Measurements from ENCODE around the gene FGF4. TPM values are rescaled to one million over a fixed set of nuclear protein-coding genes. Genes with fewer than 3 reads are reported as not detected.

The FGF4 gene
- total RNA-seq, 2 experiments from 2014 or later = not detected

GRCh38 chr11:69814411-69814810 lies 39.3 kb upstream of the FGF4 start:
- Mint-ChIP-seq H3K36me3 (no peaks in the 10 kb centered on the region), H3K27me3 (peaks cover 20% of the 10 kb centered on the region), H3K4me1 (no peaks in the 10 kb centered on the region), H3K4me3 (no peak overlapping the region), H3K9me3 (ENCODE audit: low read depth) (no peaks in the 10 kb centered on the region), H3K27ac (no peak overlapping the region)
- CTCF ChIA-PET = no interaction called here
- ATAC-seq (no peak), DNase-seq (no peak)

GRCh38 chr11:69813839-69814238 lies 38.7 kb upstream of the FGF4 start:
- DNase-seq = no peak
- Mint-ChIP-seq H3K36me3 (no peaks in the 10 kb centered on the region), H3K27ac (no peak overlapping the region), H3K4me3 (no peak overlapping the region), H3K27me3 (peaks cover 20% of the 10 kb centered on the region), H3K9me3 (ENCODE audit: low read depth) (no peaks in the 10 kb centered on the region), H3K4me1 (no peaks in the 10 kb centered on the region)
- ATAC-seq = no peak
- CTCF ChIA-PET = no interaction called here

- Mint-ChIP-seq H3K4me3 (no peak overlapping the region), H3K9me3 (ENCODE audit: low read depth) (no peaks in the 10 kb centered on the region), H3K4me1 (no peaks in the 10 kb centered on the region), H3K27ac (no peak overlapping the region), H3K36me3 (no peaks in the 10 kb centered on the region), H3K27me3 (peaks cover 20% of the 10 kb centered on the region)
- ATAC-seq (no peak), DNase-seq (no peak)
- CTCF ChIA-PET = no interaction called here
Observed at GRCh38 chr11:69812946-69813345, 37.8 kb upstream of the FGF4 start.

DNA sequence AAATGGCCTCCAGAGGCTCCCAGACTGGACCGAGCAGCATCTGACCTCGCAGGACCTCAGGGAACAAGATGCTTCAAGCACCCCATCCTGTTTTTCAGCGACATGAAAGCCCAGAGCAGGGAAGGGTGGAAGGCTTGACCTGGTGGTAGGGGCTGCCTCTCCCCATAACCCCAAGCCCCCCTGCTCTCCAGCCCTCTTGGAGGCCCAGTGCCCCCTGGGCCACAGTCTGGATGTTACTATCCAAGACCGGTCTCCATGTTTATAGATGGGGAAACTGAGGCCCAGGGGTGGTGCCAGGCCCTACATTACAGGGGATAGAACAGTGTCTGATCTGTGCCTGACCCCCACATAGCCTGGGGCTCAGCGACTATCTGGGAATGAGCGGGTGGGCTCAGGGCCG lies 37.1 kb upstream of the FGF4 start:
- CTCF ChIA-PET = no interaction called here
- H3K9me3 Mint-ChIP-seq (ENCODE audit: low read depth) = no peaks in the 10 kb centered on the region
- H3K27ac Mint-ChIP-seq = no peak overlapping the region
- DNase-seq = no peak
- peaks cover 20% of the 10 kb centered on the region for H3K27me3 Mint-ChIP-seq
- H3K36me3 Mint-ChIP-seq = no peaks in the 10 kb centered on the region
- no peak for ATAC-seq
- H3K4me1 Mint-ChIP-seq = no peaks in the 10 kb centered on the region
- no peak overlapping the region for H3K4me3 Mint-ChIP-seq

- Mint-ChIP-seq H3K27me3 (peaks cover 14% of the 10 kb centered on the region), H3K27ac (no peak overlapping the region), H3K36me3 (no peaks in the 10 kb centered on the region), H3K4me3 (no peak overlapping the region), H3K9me3 (ENCODE audit: low read depth) (no peaks in the 10 kb centered on the region), H3K4me1 (no peaks in the 10 kb centered on the region)
- DNase-seq (no peak), ATAC-seq (no peak)
- CTCF ChIA-PET = no interaction called here
Observed at GRCh38 chr11:69811431-69811830, 36.3 kb upstream of the FGF4 start.

DNA sequence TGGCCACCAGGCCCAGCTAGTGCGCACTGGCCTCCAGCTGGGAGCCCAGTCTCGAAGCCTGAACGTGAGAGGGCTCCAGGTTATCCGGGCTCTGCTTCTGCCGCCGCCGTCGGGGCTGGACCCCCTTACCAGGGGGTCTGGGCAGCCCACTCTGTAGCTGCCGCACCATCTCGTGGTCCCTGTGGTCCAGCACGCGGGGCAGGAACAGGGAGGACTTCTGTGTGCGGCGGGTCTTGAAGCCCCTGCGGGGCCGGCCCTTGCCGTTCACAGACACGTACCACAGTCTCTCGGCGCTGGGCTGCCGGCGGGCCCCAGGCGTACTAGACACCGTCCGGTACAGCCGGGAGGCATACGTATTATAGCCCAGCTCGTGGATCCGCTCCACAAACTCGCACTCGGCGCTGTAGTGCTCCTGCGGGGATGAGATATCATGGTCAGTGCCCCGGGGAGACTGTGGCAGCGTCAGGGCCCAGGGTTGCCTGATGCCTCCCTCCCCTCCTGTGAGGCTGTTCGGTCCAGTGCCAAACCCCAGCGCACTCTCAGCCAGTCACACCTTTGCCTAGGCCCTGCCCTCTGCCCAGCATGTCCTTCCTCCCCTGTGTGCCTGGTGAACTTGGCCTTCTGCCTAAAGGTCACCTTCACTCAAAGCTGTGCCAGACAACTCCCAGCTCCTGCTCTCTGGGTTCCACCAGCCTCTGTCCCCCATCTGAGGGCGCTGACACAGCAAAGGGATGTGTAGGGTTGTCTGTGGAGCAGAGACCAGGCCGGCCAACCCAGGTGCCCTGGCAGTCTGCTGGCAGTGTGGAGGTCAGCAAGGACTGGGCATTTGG lies 35.4 kb upstream of the FGF4 start:
- no peak for ATAC-seq
- Mint-ChIP-seq H3K36me3 (no peaks in the 10 kb centered on the region), H3K27me3 (peaks cover 6% of the 10 kb centered on the region), H3K9me3 (ENCODE audit: low read depth) (no peaks in the 10 kb centered on the region), H3K4me1 (no peaks in the 10 kb centered on the region), H3K4me3 (no peak overlapping the region), H3K27ac (no peak overlapping the region)
- no peak for DNase-seq
- CTCF ChIA-PET = no interaction called here

GRCh38 chr11:69808667-69809086 lies 33.5 kb upstream of the FGF4 start:
- no peaks in the 10 kb centered on the region for H3K36me3 Mint-ChIP-seq
- no peak for DNase-seq
- no peak overlapping the region for H3K27ac Mint-ChIP-seq
- no peaks in the 10 kb centered on the region for H3K9me3 Mint-ChIP-seq (ENCODE audit: low read depth)
- no peaks in the 10 kb centered on the region for H3K27me3 Mint-ChIP-seq
- no peaks in the 10 kb centered on the region for H3K4me1 Mint-ChIP-seq
- ATAC-seq = no peak
- no peak overlapping the region for H3K4me3 Mint-ChIP-seq
- CTCF ChIA-PET = no interaction called here

DNA sequence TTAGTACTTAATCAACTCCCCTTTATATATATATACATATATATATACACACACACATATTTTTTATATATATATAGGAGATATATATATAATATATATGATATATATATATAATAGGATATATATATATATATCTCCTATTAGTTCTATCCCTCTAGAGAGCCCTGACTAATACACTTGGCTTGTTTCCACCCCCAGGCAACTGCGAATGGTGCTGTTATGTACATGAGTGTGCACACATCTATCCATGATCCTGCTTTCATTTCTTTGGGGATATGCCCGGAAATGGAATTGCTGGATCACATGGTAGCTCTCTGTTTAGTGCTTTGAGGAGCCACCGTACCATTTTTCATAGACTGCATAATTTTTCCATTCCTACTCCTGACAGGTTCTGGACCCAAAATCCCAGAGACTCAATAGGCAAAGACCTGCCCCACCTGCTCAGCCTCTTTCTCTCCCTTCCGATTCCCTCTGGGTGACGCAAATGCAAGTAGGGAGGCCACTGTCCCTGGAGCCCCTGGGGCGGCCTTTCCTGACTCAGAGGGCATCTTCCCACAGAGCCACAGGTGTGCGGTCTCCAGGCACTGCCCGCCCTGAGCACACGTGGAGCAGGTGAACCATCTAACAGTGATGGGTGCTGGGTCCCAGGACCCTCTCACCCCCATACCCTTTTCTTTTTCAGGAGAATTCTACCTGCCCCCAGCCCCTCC lies 32.1 kb upstream of the FGF4 start:
- ATAC-seq (no peak), DNase-seq (no peak)
- Mint-ChIP-seq H3K4me1 (no peaks in the 10 kb centered on the region), H3K36me3 (no peaks in the 10 kb centered on the region), H3K9me3 (ENCODE audit: low read depth) (no peaks in the 10 kb centered on the region), H3K27me3 (no peaks in the 10 kb centered on the region), H3K27ac (no peak overlapping the region), H3K4me3 (no peak overlapping the region)
- CTCF ChIA-PET = no interaction called here

DNA sequence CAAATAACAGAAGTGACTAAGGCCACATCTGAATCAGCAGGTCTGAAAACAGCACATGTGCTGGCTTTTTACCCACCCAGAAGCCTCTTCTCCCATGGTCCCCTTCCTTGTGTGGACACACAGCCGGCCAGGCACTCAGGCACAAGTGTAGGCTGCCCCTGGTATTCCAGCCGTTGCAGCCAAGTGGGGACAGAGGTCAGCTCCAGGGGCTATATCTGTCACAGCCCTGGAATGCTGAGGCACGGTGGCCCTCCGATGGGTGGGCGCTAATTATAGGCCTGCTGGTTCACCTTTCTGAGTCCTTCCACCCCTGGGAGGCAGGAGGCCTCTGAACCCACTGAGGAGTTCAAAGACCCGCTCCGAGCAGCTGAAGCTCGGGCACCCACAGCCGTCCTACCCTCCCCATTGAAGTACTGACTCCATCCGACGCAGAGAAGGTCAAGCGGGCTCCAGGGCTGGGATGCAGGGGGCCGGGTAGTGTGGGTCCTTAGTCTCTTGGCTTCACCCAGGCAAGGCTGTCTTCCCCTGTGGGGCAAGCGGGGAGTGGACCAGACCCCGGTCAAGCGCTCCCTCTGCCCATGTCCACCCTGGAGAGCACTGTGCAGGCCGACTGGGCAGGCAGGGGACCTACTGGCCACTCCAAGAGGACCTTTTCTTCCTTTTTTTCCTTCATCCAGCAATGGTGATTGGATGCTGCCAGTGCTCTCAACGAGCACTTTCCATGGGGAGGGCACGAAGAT lies 29.8 kb upstream of the FGF4 start:
- CTCF ChIA-PET = no interaction called here
- Mint-ChIP-seq H3K27ac (no peak overlapping the region), H3K4me3 (no peak overlapping the region), H3K36me3 (no peaks in the 10 kb centered on the region), H3K9me3 (ENCODE audit: low read depth) (no peaks in the 10 kb centered on the region), H3K27me3 (no peaks in the 10 kb centered on the region), H3K4me1 (no peaks in the 10 kb centered on the region)
- no peak for ATAC-seq
- no peak for DNase-seq

- Mint-ChIP-seq H3K27ac (no peak overlapping the region), H3K4me1 (no peaks in the 10 kb centered on the region), H3K9me3 (ENCODE audit: low read depth) (no peaks in the 10 kb centered on the region), H3K36me3 (no peaks in the 10 kb centered on the region), H3K27me3 (no peaks in the 10 kb centered on the region), H3K4me3 (no peak overlapping the region)
- no peak for DNase-seq
- ATAC-seq = no peak
- CTCF ChIA-PET = no interaction called here
Observed at GRCh38 chr11:69803604-69804218, 28.6 kb upstream of the FGF4 start.

GRCh38 chr11:69803022-69803421 lies 27.9 kb upstream of the FGF4 start:
- H3K36me3 Mint-ChIP-seq = no peaks in the 10 kb centered on the region
- no peaks in the 10 kb centered on the region for H3K27me3 Mint-ChIP-seq
- no peaks in the 10 kb centered on the region for H3K9me3 Mint-ChIP-seq (ENCODE audit: low read depth)
- H3K4me3 Mint-ChIP-seq = no peak overlapping the region
- no peak overlapping the region for H3K27ac Mint-ChIP-seq
- no peaks in the 10 kb centered on the region for H3K4me1 Mint-ChIP-seq
- DNase-seq (no peak), ATAC-seq (no peak)
- CTCF ChIA-PET = no interaction called here

GRCh38 chr11:69802590-69802989 lies 27.4 kb upstream of the FGF4 start:
- Mint-ChIP-seq H3K36me3 (no peaks in the 10 kb centered on the region), H3K27me3 (no peaks in the 10 kb centered on the region), H3K4me1 (no peaks in the 10 kb centered on the region), H3K27ac (no peak overlapping the region), H3K4me3 (no peak overlapping the region), H3K9me3 (ENCODE audit: low read depth) (no peaks in the 10 kb centered on the region)
- no peak for DNase-seq
- ATAC-seq = no peak
- CTCF ChIA-PET = no interaction called here

- no peaks in the 10 kb centered on the region for H3K4me1 Mint-ChIP-seq
- DNase-seq (peak; percentile 48), ATAC-seq (no peak)
- CTCF ChIA-PET = no interaction called here
- H3K27me3 Mint-ChIP-seq = no peaks in the 10 kb centered on the region
- H3K4me3 Mint-ChIP-seq = no peak overlapping the region
- H3K27ac Mint-ChIP-seq = no peak overlapping the region
- no peaks in the 10 kb centered on the region for H3K9me3 Mint-ChIP-seq (ENCODE audit: low read depth)
- no peaks in the 10 kb centered on the region for H3K36me3 Mint-ChIP-seq
Observed at GRCh38 chr11:69801513-69802335, 26.6 kb upstream of the FGF4 start.

All from activated CD8-positive, alpha-beta memory T cell treated with anti-CD3 and anti-CD28 coated beads, Interleukin-2, amount 10 ng/mL, durations not matched to agents 7 days and 5 days (primary cell).